Suprapubic skin (tissue), 4 donors: ENCODE measurements around the gene OSBPL9.

Experiments used
- POLR2A ChIP-seq, 2 donors: fragments of 450-650 bp; IDR thresholded peaks; one replicate each; pipeline ENCODE4 v1.6.1; 2017; ENCODE audit warnings: antibody characterized with exemption in 2 of 2, mild to moderate bottlenecking in 2 of 2, moderate library complexity in 2 of 2
- POLR2AphosphoS5 ChIP-seq, 3 donors: sonication (generic); formaldehyde crosslinking; IDR thresholded peaks; one replicate each; pipeline ENCODE4 v1.6.1; 2017; ENCODE audit warnings: antibody characterized with exemption in 3 of 3
- TF ChIP-seq, protein P1 (sequence below), 2 donors: fragments of 200-600 bp in 1 of 2; fragments of 450-650 bp in 1 of 2; sonication (generic) in 1 of 2; IDR thresholded peaks; one replicate each; pipeline ENCODE4 v1.5.1; 2016 to 2019; ENCODE audit warnings: antibody characterized with exemption in 2 of 2, mild to moderate bottlenecking in 1 of 2, moderate library complexity in 1 of 2

DNA sequence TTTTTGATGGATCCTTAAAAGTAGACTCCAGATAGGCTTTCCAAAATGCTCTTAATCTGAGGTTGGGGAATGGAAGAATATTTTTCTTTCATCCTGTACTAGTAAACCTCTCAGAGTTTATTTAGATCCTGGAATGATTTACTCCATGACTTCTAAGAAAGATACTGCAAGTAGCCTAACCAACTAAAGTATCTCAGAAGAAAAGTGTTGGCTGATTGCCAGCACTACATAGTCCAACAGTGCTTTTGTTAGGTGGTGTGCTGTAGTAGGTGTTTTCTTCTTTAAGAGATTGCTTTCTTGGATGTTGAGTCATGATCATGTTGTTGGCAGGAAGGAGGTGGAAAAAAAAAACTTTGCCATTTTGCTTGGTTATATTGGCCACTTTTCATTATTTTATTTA lies 119.8 kb downstream of the OSBPL9 start:
- TF ChIP-seq POLR2A (IDR thresholded peaks at IDR 0.05) = no peak
- TF ChIP-seq, protein P1, sequence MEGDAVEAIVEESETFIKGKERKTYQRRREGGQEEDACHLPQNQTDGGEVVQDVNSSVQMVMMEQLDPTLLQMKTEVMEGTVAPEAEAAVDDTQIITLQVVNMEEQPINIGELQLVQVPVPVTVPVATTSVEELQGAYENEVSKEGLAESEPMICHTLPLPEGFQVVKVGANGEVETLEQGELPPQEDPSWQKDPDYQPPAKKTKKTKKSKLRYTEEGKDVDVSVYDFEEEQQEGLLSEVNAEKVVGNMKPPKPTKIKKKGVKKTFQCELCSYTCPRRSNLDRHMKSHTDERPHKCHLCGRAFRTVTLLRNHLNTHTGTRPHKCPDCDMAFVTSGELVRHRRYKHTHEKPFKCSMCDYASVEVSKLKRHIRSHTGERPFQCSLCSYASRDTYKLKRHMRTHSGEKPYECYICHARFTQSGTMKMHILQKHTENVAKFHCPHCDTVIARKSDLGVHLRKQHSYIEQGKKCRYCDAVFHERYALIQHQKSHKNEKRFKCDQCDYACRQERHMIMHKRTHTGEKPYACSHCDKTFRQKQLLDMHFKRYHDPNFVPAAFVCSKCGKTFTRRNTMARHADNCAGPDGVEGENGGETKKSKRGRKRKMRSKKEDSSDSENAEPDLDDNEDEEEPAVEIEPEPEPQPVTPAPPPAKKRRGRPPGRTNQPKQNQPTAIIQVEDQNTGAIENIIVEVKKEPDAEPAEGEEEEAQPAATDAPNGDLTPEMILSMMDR (IDR thresholded peaks at IDR 0.05) = no peak
- TF ChIP-seq POLR2AphosphoS5 (IDR thresholded peaks at IDR 0.05) = no peak
